Muscle layer of colon (tissue), 2 donors: Measurements from ENCODE around the gene ZFPM1.

Experiments
- H3K27ac ChIP-seq: one replicate; pipeline ENCODE4 v1.7.0; 2013; ENCODE audit warnings: low read depth, mild to moderate bottlenecking, low read length, moderate library complexity
- H3K27me3 ChIP-seq, 2 donors: one replicate each; pipeline ENCODE4 v1.7.0; 2013; ENCODE audit warnings: low read length in 2 of 2, mild to moderate bottlenecking in 2 of 2; ENCODE audit not compliant: insufficient read depth in 2 of 2, control insufficient read depth in 1 of 2
- H3K36me3 ChIP-seq: one replicate; pipeline ENCODE4 v1.7.0; 2013; ENCODE audit warnings: mild to moderate bottlenecking, low read length; ENCODE audit not compliant: insufficient read depth
- H3K4me1 ChIP-seq: one replicate; pipeline ENCODE4 v1.7.0; 2013; ENCODE audit warnings: mild to moderate bottlenecking, low read length; ENCODE audit not compliant: insufficient read depth
- H3K4me3 ChIP-seq, 2 donors: one replicate each; pipeline ENCODE4 v1.7.0; 2013; ENCODE audit warnings: low read length in 2 of 2, low read depth in 1 of 2, mild to moderate bottlenecking in 1 of 2, moderate library complexity in 1 of 2
- H3K9ac ChIP-seq: one replicate; pipeline ENCODE4 v1.7.0; 2013; ENCODE audit warnings: low read length
- H3K9me3 ChIP-seq: one replicate; pipeline ENCODE4 v1.7.0; 2013; ENCODE audit warnings: mild to moderate bottlenecking, low read length
- donor health status: abdominal sarcoma.
- donor health status: Adenocarcinoma of cecum.

ZFPM1 gene

DNA sequence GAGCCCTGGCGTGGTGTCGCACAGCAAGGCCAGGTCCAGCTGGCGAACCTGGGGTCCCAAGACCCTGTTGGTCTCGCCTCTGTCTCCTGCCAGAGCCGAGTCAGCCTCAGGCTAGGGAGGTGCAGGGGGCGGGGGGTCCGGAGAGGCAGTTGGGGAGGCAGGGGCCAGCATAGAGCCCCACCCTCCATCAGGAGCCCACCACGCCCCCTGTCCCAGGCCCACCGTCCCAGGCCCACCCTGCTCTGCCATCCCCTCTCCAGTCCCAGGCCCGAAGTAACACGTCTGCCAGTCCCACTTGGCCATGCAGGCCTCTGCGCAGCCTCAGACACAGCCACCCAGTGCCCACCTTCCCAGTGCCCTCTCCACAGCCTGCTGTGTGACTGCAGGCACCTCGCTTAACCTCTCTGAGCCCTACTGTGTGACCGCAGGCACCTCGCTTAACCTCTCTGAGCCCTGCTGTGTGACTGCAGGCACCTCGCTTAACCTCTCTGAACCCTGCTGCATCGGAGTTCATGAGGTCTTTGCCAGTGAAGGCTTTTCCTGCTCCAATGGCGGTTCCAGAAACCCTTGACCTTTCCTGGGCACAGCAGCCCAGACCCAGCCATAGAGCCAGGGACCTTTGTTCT is 41.0 kb upstream of the ZFPM1 start:
- H3K27ac ChIP-seq: no peak overlapping the region
- no peaks in the 10 kb centered on the region for H3K36me3 ChIP-seq
- H3K9me3 ChIP-seq: no peaks in the 10 kb centered on the region
- H3K4me3 ChIP-seq: no peak overlapping the region
- no peaks in the 10 kb centered on the region for H3K27me3 ChIP-seq
- no peaks in the 10 kb centered on the region for H3K4me1 ChIP-seq
- H3K9ac ChIP-seq: no peak overlapping the region

DNA sequence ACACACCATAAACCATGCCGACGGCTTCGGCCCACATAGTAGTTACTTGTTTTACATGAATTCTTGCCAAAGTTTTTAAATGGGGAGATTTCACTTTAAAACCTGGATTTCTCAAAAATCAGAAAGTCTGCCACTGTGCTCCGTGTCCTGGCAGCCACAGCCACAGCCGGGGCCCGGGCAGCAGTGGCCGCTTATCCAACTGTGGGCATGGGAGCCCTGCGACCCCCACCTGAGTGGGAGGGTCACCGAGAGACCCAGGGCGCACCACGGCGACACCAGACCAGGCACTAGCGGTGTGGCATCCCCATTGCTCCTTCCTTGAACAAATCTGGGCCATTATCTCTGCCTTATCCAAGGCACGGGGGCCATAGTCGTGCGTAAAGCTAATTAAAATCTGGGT is 40.3 kb upstream of the ZFPM1 start:
- no peaks in the 10 kb centered on the region for H3K27me3 ChIP-seq
- no peak overlapping the region for H3K27ac ChIP-seq
- H3K9me3 ChIP-seq: no peaks in the 10 kb centered on the region
- H3K36me3 ChIP-seq: no peaks in the 10 kb centered on the region
- H3K4me1 ChIP-seq: no peaks in the 10 kb centered on the region
- H3K4me3 ChIP-seq: no peak overlapping the region
- no peak overlapping the region for H3K9ac ChIP-seq

DNA sequence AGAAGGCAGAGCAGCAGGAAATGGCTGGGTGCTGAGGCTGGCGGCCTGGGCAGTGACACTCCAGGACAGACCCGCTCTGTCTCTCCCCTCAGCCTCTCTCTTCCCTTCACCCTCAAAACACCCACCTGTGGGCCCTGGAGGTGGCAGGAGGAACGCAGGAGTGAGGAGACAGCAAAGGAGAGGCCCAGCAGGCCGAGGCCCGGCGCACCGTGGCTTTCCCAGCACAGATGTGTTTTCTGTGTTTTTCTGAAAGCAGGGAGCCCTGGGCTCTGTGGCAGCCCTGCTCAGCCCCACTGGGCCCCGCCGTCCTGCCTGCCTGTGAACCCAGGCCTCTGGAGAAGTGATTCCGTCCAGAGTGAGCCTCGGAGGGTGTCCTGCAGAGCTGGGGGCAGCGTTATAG is 39.8 kb upstream of the ZFPM1 start:
- Histone ChIP-seq H3K4me3 (no peak overlapping the region), H3K9me3 (no peaks in the 10 kb centered on the region), H3K27ac (no peak overlapping the region), H3K36me3 (no peaks in the 10 kb centered on the region), H3K9ac (no peak overlapping the region), H3K27me3 (no peaks in the 10 kb centered on the region), H3K4me1 (no peaks in the 10 kb centered on the region)

- no peaks in the 10 kb centered on the region for H3K36me3 ChIP-seq
- no peaks in the 10 kb centered on the region for H3K9me3 ChIP-seq
- H3K9ac ChIP-seq: no peak overlapping the region
- no peak overlapping the region for H3K27ac ChIP-seq
- H3K27me3 ChIP-seq: no peaks in the 10 kb centered on the region
- no peak overlapping the region for H3K4me3 ChIP-seq
- H3K4me1 ChIP-seq: no peaks in the 10 kb centered on the region
Measured at GRCh38 chr16:88413631-88414030, 39.4 kb upstream of the ZFPM1 start.

- peaks cover 0 to 6% of the 10 kb centered on the region in 2 donors for H3K27me3 ChIP-seq
- H3K4me3 ChIP-seq: no peak overlapping the region
- H3K9ac ChIP-seq: no peak overlapping the region
- H3K4me1 ChIP-seq: no peaks in the 10 kb centered on the region
- no peaks in the 10 kb centered on the region for H3K36me3 ChIP-seq
- H3K9me3 ChIP-seq: no peaks in the 10 kb centered on the region
- H3K27ac ChIP-seq: no peak overlapping the region
Measured at GRCh38 chr16:88414521-88415380, 38.3 kb upstream of the ZFPM1 start.

- no peak overlapping the region for H3K27ac ChIP-seq
- no peaks in the 10 kb centered on the region for H3K4me1 ChIP-seq
- H3K4me3 ChIP-seq: no peak overlapping the region
- H3K9ac ChIP-seq: no peak overlapping the region
- H3K36me3 ChIP-seq: no peaks in the 10 kb centered on the region
- no peaks in the 10 kb centered on the region for H3K9me3 ChIP-seq
- peaks cover 0 to 10% of the 10 kb centered on the region in 2 donors for H3K27me3 ChIP-seq
Measured at GRCh38 chr16:88415381-88415705, 37.7 kb upstream of the ZFPM1 start.

- H3K9me3 ChIP-seq: no peaks in the 10 kb centered on the region
- no peak overlapping the region for H3K4me3 ChIP-seq
Measured at GRCh38 chr16:88415713-88416323, 37.3 kb upstream of the ZFPM1 start.

GRCh38 chr16:88416686-88417085 is 36.4 kb upstream of the ZFPM1 start:
- H3K27ac ChIP-seq: no peak overlapping the region
- H3K4me3 ChIP-seq: no peak overlapping the region
- no peaks in the 10 kb centered on the region for H3K36me3 ChIP-seq
- peaks cover 0 to 11% of the 10 kb centered on the region in 2 donors for H3K27me3 ChIP-seq
- H3K9ac ChIP-seq: no peak overlapping the region
- no peaks in the 10 kb centered on the region for H3K9me3 ChIP-seq
- H3K4me1 ChIP-seq: no peaks in the 10 kb centered on the region

More at GRCh38 chr16:88415713-88416323, 37.3 kb upstream of the ZFPM1 start:
- H3K27ac ChIP-seq: no peak overlapping the region
- H3K27me3 ChIP-seq: peaks cover 0 to 11% of the 10 kb centered on the region in 2 donors
- H3K4me1 ChIP-seq: no peaks in the 10 kb centered on the region
- no peak overlapping the region for H3K9ac ChIP-seq
- no peaks in the 10 kb centered on the region for H3K36me3 ChIP-seq

GRCh38 chr16:88417684-88418476 is 35.2 kb upstream of the ZFPM1 start:
- Histone ChIP-seq H3K4me1 (no peaks in the 10 kb centered on the region), H3K27ac (no peak overlapping the region), H3K36me3 (no peaks in the 10 kb centered on the region), H3K9ac (no peak overlapping the region), H3K27me3 (peaks cover 0 to 11% of the 10 kb centered on the region in 2 donors), H3K9me3 (no peaks in the 10 kb centered on the region), H3K4me3 (no peak overlapping the region)

DNA sequence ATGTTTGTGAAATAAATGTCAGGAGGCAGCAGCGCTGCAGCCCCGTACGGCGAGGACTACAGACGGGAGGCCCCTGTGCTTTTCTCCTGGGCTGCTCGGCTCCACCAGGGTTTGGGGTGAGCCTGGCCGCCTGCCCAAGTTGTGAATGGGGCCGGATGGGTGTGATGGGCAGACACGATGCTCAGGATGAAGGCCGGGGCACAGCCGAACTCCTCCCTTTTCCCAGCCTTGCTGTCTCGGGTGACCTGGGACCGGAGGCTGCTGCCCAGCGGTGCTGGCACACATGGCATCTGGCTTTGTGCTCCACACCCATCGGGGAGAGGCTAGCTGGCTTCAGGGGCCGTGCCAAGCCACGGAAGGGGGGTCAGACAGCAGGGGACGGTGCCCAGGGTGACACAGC is 34.2 kb upstream of the ZFPM1 start:
- Histone ChIP-seq H3K9ac (no peak overlapping the region), H3K9me3 (no peaks in the 10 kb centered on the region)

GRCh38 chr16:88419790-88420189 is 33.3 kb upstream of the ZFPM1 start:
- Histone ChIP-seq H3K27me3 (peaks cover 0 to 11% of the 10 kb centered on the region in 2 donors), H3K36me3 (no peaks in the 10 kb centered on the region), H3K27ac (no peak overlapping the region), H3K4me1 (no peaks in the 10 kb centered on the region), H3K4me3 (no peak overlapping the region), H3K9ac (no peak overlapping the region), H3K9me3 (no peaks in the 10 kb centered on the region)

More for the DNA sequence above, 34.2 kb upstream of the ZFPM1 start:
- Histone ChIP-seq H3K27ac (no peak overlapping the region), H3K27me3 (peaks cover 0 to 11% of the 10 kb centered on the region in 2 donors), H3K4me1 (no peaks in the 10 kb centered on the region), H3K36me3 (no peaks in the 10 kb centered on the region), H3K4me3 (no peak overlapping the region)
